T-cell (primary cell): ENCODE data around the gene KMT2A. TPM values are rescaled to one million over a fixed set of nuclear protein-coding genes. Genes with fewer than 3 reads are reported as not detected.

ENCODE experiments used
- ATAC-seq, 4 experiments: fragments of 200-7000 bp in 3 of 4; fragments of 150-1000 bp in 1 of 4; cut with Tn5 transposase; replicated peaks in 1 of 4; 1 replicate in 3 of 4; 2 replicates in 1 of 4; pipeline ENCODE4 v1.10.0; 2021; ENCODE audit warnings: moderate library complexity in 3 of 4, mild to moderate bottlenecking in 2 of 4, moderate number of reproducible peaks in 1 of 4
- CTCF ChIA-PET, 2 donors: fragments of 300-600 bp; sonication (Branson Sonifier 250); formaldehyde crosslinking; loops; one replicate each; lab custom pipeline; 2022; ENCODE audit warnings: antibody characterized with exemption in 2 of 2; lab: Charles Lee
- POLR2A ChIA-PET, 2 donors: fragments of 300-600 bp; sonication (Branson Sonifier 250); formaldehyde crosslinking; loops; one replicate each; lab custom pipeline; 2022; ENCODE audit warnings: antibody characterized with exemption in 2 of 2; lab: Charles Lee
- DNase-seq, 35 experiments: peaks; one replicate each; pipeline versions ENCODE4 v3.0.0 to v3.0.0-alpha.2; 2013 to 2023
- H3K27ac ChIP-seq: one replicate; pipeline ENCODE4 v1.5.1; 2013; ENCODE audit warnings: low read length
- H3K27me3 ChIP-seq, 2 experiments: replicated peaks in 1 of 2; 1 replicate in 1 of 2; 2 replicates in 1 of 2; pipeline versions ENCODE4 v1.6.1 to v1.7.0; 2013; ENCODE audit warnings: low read length in 1 of 2, mixed read lengths in 1 of 2; ENCODE audit not compliant: control insufficient read depth in 2 of 2, insufficient read depth in 2 of 2; ENCODE audit errors: extremely low read depth in 1 of 2
- H3K36me3 ChIP-seq, 2 donors: 1 replicate in 1 of 2; 2 replicates in 1 of 2; pipeline versions ENCODE4 v1.6.1 to v1.7.0; 2013; ENCODE audit warnings: low read length in 1 of 2; ENCODE audit not compliant: control insufficient read depth in 2 of 2, insufficient read depth in 1 of 2; ENCODE audit errors: extremely low read depth in 1 of 2
- H3K4me1 ChIP-seq, 2 experiments: 1 replicate in 1 of 2; 2 replicates in 1 of 2; pipeline versions ENCODE4 v1.6.1 to v1.7.0; 2013; ENCODE audit warnings: low read length in 2 of 2, mixed read lengths in 1 of 2; ENCODE audit not compliant: insufficient read depth in 2 of 2, control insufficient read depth in 1 of 2; ENCODE audit errors: extremely low read depth in 1 of 2
- H3K4me3 ChIP-seq, 2 donors: 1 replicate in 1 of 2; 2 replicates in 1 of 2; pipeline versions ENCODE4 v1.5.1 to v1.7.0; 2013; ENCODE audit warnings: mild to moderate bottlenecking in 2 of 2, low read length in 1 of 2, moderate library complexity in 1 of 2; ENCODE audit not compliant: control insufficient read depth in 1 of 2; ENCODE audit errors: extremely low read depth in 1 of 2
- H3K9me3 ChIP-seq: 2 replicates; pipeline ENCODE4 v1.7.0; 2013
- H3K27ac Mint-ChIP-seq, 2 donors: one replicate each; pipeline ENCODE4 v1.8.0; 2020 to 2021; ENCODE audit warnings: mild to moderate bottlenecking in 2 of 2, mixed read lengths in 2 of 2
- H3K27me3 Mint-ChIP-seq, 2 donors: one replicate each; pipeline ENCODE4 v1.8.0; 2021 to 2022; ENCODE audit warnings: mixed read lengths in 2 of 2
- H3K36me3 Mint-ChIP-seq: one replicate; pipeline ENCODE4 v1.8.0; 2021; ENCODE audit warnings: mixed read lengths
- H3K4me1 Mint-ChIP-seq, 3 donors: one replicate each; pipeline ENCODE4 v1.8.0; 2020 to 2022; ENCODE audit warnings: mixed read lengths in 3 of 3, mild to moderate bottlenecking in 1 of 3
- H3K4me3 Mint-ChIP-seq, 3 donors: one replicate each; pipeline ENCODE4 v1.8.0; 2020 to 2022; ENCODE audit warnings: mild to moderate bottlenecking in 3 of 3, mixed read lengths in 3 of 3, moderate library complexity in 3 of 3
- H3K9me3 Mint-ChIP-seq, 3 donors: one replicate each; pipeline ENCODE4 v1.8.0; 2020 to 2022; ENCODE audit warnings: mixed read lengths in 3 of 3
- WGBS: methylation state at CpG from one replicate; pipeline ENCODE4 v1.1.5; 2013; ENCODE audit warnings: missing lambda C conversion rate; ENCODE audit not compliant: insufficient coverage; 5-methylcytosine and 5-hydroxymethylcytosine counted together
- total RNA-seq, 35 experiments: library from RNA in 6 of 35; stranded (reverse) in 6 of 35; fragments of 120-200 nt in 1 of 35; gene quantifications; one replicate each; pipeline versions ENCODE4 v1.2.1 to v1.2.4 and lab custom pipeline; 2013 to 2026

KMT2A gene
- total RNA-seq, 5 donors from 2014 or later (not counting 1 experiment from before 2014, with no cell fraction given): 130 to 183 (median 153) TPM

GRCh38 chr11:118572981-118573550 is 136.8 kb downstream of the KMT2A start:
- ChIA-PET CTCF (interaction anchor here in 1 of 2 donors (0.8 to 1.1 kb wide), 2 partner anchors 34 to 375 kb away, joined by 3 read pairs; no protein-coding TSS in a partner anchor), POLR2A (interaction anchor here in 1 of 2 donors (0.5 to 1.0 kb wide), 3 partner anchors 36 to 321 kb away, joined by 3 to 18 read pairs (median 5); partner anchors contain the start of gene MPZL3)
- Mint-ChIP-seq H3K27ac (peak overlapping the region; percentile 95 to 97), H3K4me1 (peaks cover 54 to 57% (median 56%) of the 10 kb centered on the region in 3 donors), H3K27me3 (no peaks in the 10 kb centered on the region), H3K9me3 (no peaks in the 10 kb centered on the region), H3K36me3 (peaks cover 10% of the 10 kb centered on the region), H3K4me3 (peak overlapping the region; percentile 90 to 96 (median 93))
- DNase-seq (peak in 7 of 35 experiments; percentile 1 to 58 (median 20)), ATAC-seq (peak; percentile 25 to 51 (median 28))
- Histone ChIP-seq H3K27ac (peak overlapping the region; percentile 99), H3K9me3 (no peaks in the 10 kb centered on the region), H3K4me3 (peak overlapping the region; percentile 97 to 100), H3K4me1 (peaks cover 20 to 26% of the 10 kb centered on the region in 2 experiments), H3K27me3 (no peaks in the 10 kb centered on the region), H3K36me3 (peaks cover 0 to 5% of the 10 kb centered on the region in 2 donors)
- WGBS: no CpG with 5 or more reads among the region's 10 CpGs

GRCh38 chr11:118574636-118575035 is 138.3 kb downstream of the KMT2A start:
- CTCF ChIA-PET: no interaction called here
- WGBS: no CpG with 5 or more reads among the region's 7 CpGs

More at GRCh38 chr11:118574636-118575035, 138.3 kb downstream of the KMT2A start:
- peak overlapping the region; percentile 49 to 67 (median 64) for H3K4me3 Mint-ChIP-seq
- POLR2A ChIA-PET: no interaction called here
- DNase-seq (no peak), ATAC-seq (no peak)
- Histone ChIP-seq H3K36me3 (peaks cover 0 to 5% of the 10 kb centered on the region in 2 donors), H3K4me3 (no peak overlapping the region), H3K27me3 (no peaks in the 10 kb centered on the region), H3K27ac (no peak overlapping the region), H3K9me3 (no peaks in the 10 kb centered on the region), H3K4me1 (peaks cover 20 to 30% of the 10 kb centered on the region in 2 experiments)
- no peak overlapping the region for H3K27ac Mint-ChIP-seq
- peaks cover 10% of the 10 kb centered on the region for H3K36me3 Mint-ChIP-seq
- peaks cover 56 to 66% (median 63%) of the 10 kb centered on the region in 3 donors for H3K4me1 Mint-ChIP-seq
- H3K9me3 Mint-ChIP-seq: no peaks in the 10 kb centered on the region
- H3K27me3 Mint-ChIP-seq: no peaks in the 10 kb centered on the region

Other genes starting within 250 kb of the KMT2A start
- 100 to 1,000 TPM in 2 of 5 donors, 10 to 100 TPM in 3; 60.8 to 165 (median 95.8) TPM for gene JAML, start 211.5 kb upstream of the KMT2A start, total RNA-seq
- 10 to 100 TPM in 4 of 5 donors, 1 to 10 TPM in 1; 9.8 to 25.2 (median 16.5) TPM for gene MPZL3, start 184.1 kb upstream of the KMT2A start, total RNA-seq
- 1 to 10 TPM in 4 of 5 donors, under 1 TPM in 1; 0.85 to 5.6 (median 2.0) TPM for gene MPZL2, start 172.2 kb upstream of the KMT2A start, total RNA-seq
- 100 to 1,000 TPM; 555 to 659 (median 596) TPM for gene CD3E, start 131.8 kb upstream of the KMT2A start, total RNA-seq
- 100 to 1,000 TPM; 290 to 409 (median 361) TPM for gene CD3D, start 93.8 kb upstream of the KMT2A start, total RNA-seq
- 100 to 1,000 TPM; 170 to 215 (median 189) TPM for gene CD3G, start 92.1 kb upstream of the KMT2A start, total RNA-seq
- 10 to 100 TPM; 40.7 to 44.9 (median 41.8) TPM for gene UBE4A, start 76.9 kb upstream of the KMT2A start, total RNA-seq
- gene ATP5MG, start 34.9 kb upstream of the KMT2A start, total RNA-seq: 100 to 1,000 TPM; 140 to 188 (median 172) TPM
- gene TTC36, start 91.0 kb downstream of the KMT2A start, total RNA-seq: 1 to 10 TPM in 4 of 5 donors, under 1 TPM in 1; 0.53 to 1.7 (median 1.2) TPM
- gene TMEM25, start 94.7 kb downstream of the KMT2A start, total RNA-seq: 10 to 100 TPM; 19.9 to 31.7 (median 25.3) TPM
- 10 to 100 TPM in 3 of 5 donors, 1 to 10 TPM in 2; 7.0 to 12.4 (median 11.3) TPM for gene IFT46, start 129.4 kb downstream of the KMT2A start, total RNA-seq
- 100 to 1,000 TPM in 3 of 5 donors, 10 to 100 TPM in 2; 80.6 to 117 (median 111) TPM for gene ARCN1, start 135.9 kb downstream of the KMT2A start, total RNA-seq
- 1 to 10 TPM; 1.8 to 7.8 (median 4.0) TPM for gene PHLDB1, start 171.1 kb downstream of the KMT2A start, total RNA-seq
- gene TREH, start 243.2 kb downstream of the KMT2A start, total RNA-seq: not detected